Thymus (tissue), 11 donors: Measurements from ENCODE around the gene SYCP2. TPM values are rescaled to one million over a fixed set of nuclear protein-coding genes. Genes with fewer than 3 reads are reported as not detected.
A peak's percentile ranks its signal among the peaks of the same experiment; 100 is the strongest.

Experiments
- DNase-seq, 9 donors: peaks; one replicate each; pipeline ENCODE4 v3.0.0-alpha.2; 2013; ENCODE audit warnings: low spot score in 9 of 9, low read depth in 6 of 9, missing footprints in 1 of 9
- H3K27ac ChIP-seq, 2 donors: one replicate each; pipeline ENCODE4 v1.5.1; 2013; ENCODE audit warnings: control low read depth in 1 of 2, low read depth in 1 of 2, low read length in 1 of 2, mild to moderate bottlenecking in 1 of 2, moderate library complexity in 1 of 2
- H3K27me3 ChIP-seq, 2 donors: one replicate each; pipeline ENCODE4 v1.5.1; 2013; ENCODE audit warnings: low read length in 1 of 2; ENCODE audit not compliant: control insufficient read depth in 2 of 2, insufficient read depth in 1 of 2
- H3K36me3 ChIP-seq, 2 donors: one replicate each; pipeline ENCODE4 v1.5.1; 2013; ENCODE audit warnings: low read length in 1 of 2, mild to moderate bottlenecking in 1 of 2, moderate library complexity in 1 of 2; ENCODE audit not compliant: control insufficient read depth in 2 of 2, insufficient read depth in 2 of 2
- H3K4me1 ChIP-seq, 2 donors: one replicate each; pipeline ENCODE4 v1.5.1; 2013; ENCODE audit warnings: low read length in 2 of 2; ENCODE audit not compliant: control insufficient read depth in 2 of 2, insufficient read depth in 2 of 2
- H3K4me3 ChIP-seq, 2 donors: one replicate each; pipeline ENCODE4 v1.5.1; 2013; ENCODE audit warnings: low read length in 2 of 2, control low read depth in 1 of 2, mild to moderate bottlenecking in 1 of 2
- H3K9me3 ChIP-seq, 2 donors: one replicate each; pipeline ENCODE4 v1.5.1; 2013; ENCODE audit warnings: low read length in 1 of 2, mild to moderate bottlenecking in 1 of 2; ENCODE audit not compliant: control insufficient read depth in 2 of 2, insufficient read depth in 1 of 2
- WGBS: extraction: QIAGEN DNeasy Blood & Tissue Kit; methylation state at CpG from one replicate; pipeline ENCODE4 v1.1.7; 2013; 5-methylcytosine and 5-hydroxymethylcytosine counted together
- polyA plus RNA-seq: library from polyadenylated mRNA; stranded (reverse); fragments of 200-250 nt; gene quantifications from one replicate; pipeline ENCODE4 v1.2.3, GENCODE V29; 2013
- total RNA-seq: library from RNA; stranded (reverse); fragments of 120-200 nt; gene quantifications from one replicate; pipeline ENCODE4 v1.2.4, GENCODE V29; 2013
- donor health status: healthy.

SYCP2 gene
- total and polyA plus RNA-seq, 2 donors = 2.5 to 7.9 TPM

- Histone ChIP-seq H3K9me3 (no peaks in the 10 kb centered on the region), H3K27ac (peak overlapping the region in 1 of 2 donors; percentile 80), H3K36me3 (peaks cover 14 to 15% of the 10 kb centered on the region in 2 donors), H3K4me3 (no peak overlapping the region), H3K27me3 (no peaks in the 10 kb centered on the region), H3K4me1 (peaks cover 0 to 4% of the 10 kb centered on the region in 2 donors)
- WGBS = 42% methylated on average over 1 of the region's 1 CpG
- DNase-seq = no peak
These were observed 14.8 kb upstream of the SYCP2 start for GRCh38 chr20:59948212-59948611.

DNA sequence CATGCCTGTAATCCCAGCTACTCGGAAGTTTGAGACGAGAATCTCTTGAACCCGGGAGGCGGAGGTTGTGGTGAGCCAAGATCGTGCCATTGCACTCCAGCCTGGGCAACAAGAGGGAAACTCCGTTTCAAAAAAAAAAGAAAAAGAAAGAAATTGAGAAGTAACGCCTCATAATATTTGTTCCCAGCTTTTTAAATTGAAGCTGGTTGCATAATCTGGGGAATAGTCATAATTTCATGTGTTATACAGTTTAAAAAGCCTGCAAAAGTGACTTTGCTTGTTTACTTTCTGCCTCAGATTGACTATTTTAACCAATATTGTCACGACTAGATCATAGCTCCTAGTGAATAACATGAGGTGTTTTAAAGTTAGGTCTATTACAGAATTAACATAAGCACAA, 13.9 kb upstream of the SYCP2 start:
- Histone ChIP-seq H3K4me3 (no peak overlapping the region), H3K4me1 (peaks cover 0 to 4% of the 10 kb centered on the region in 2 donors), H3K27ac (no peak overlapping the region), H3K36me3 (peaks cover 14 to 17% of the 10 kb centered on the region in 2 donors), H3K27me3 (no peaks in the 10 kb centered on the region), H3K9me3 (no peaks in the 10 kb centered on the region)
- 97% methylated on average over 8 of the region's 8 CpGs for WGBS
- DNase-seq = no peak

GRCh38 chr20:59945731-59946130, 12.3 kb upstream of the SYCP2 start:
- Histone ChIP-seq H3K36me3 (peaks cover 14 to 17% of the 10 kb centered on the region in 2 donors), H3K27me3 (no peaks in the 10 kb centered on the region), H3K27ac (no peak overlapping the region), H3K4me3 (no peak overlapping the region), H3K4me1 (peaks cover 0 to 4% of the 10 kb centered on the region in 2 donors), H3K9me3 (no peaks in the 10 kb centered on the region)
- DNase-seq = no peak
- 97% methylated on average over 2 of the region's 2 CpGs for WGBS

DNA sequence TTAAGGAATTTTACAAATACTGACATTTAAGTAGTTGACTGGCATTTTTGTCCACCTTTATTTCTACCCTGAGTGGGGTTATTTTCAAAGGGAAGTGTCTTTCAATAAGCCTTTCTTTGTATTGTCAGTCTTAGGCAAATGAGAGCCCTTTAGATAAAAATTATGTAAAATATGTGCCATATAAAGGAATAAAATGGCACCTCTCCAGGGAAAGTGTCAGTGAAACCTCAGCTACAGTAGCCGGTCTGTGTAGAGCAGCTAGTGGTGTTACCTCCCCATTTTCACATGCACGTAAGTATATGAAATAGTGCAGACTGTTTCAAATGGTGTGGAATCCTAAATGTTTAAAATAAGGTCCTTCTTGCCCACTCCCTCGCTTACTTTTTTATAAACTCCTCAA, 11.7 kb upstream of the SYCP2 start:
- no peak for DNase-seq
- H3K27me3 ChIP-seq = no peaks in the 10 kb centered on the region
- peaks cover 14 to 16% of the 10 kb centered on the region in 2 donors for H3K36me3 ChIP-seq
- H3K27ac ChIP-seq = no peak overlapping the region
- WGBS = 89% methylated on average over 3 of the region's 3 CpGs
- no peak overlapping the region for H3K4me3 ChIP-seq
- no peaks in the 10 kb centered on the region for H3K9me3 ChIP-seq
- H3K4me1 ChIP-seq = peaks cover 0 to 4% of the 10 kb centered on the region in 2 donors

DNA sequence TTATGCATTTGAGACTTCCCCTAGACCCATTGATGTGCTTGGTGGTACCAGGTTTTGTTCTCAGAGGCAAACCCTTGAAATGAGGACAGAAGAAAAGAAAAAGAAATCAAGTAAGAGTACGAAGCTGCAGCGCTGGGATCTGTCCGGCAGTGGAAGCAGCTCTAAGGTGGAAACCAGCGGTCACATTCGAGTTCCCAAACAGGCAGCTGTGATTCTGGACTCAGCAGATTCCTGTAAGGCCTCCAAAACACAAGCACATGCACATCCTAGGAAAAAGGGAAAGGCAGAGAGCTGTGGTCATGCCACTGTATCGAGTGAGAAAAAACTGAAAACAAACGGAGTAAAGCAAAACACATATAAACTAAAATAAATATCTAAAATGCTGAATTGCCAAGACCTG, 11.3 kb upstream of the SYCP2 start:
- no peak overlapping the region for H3K27ac ChIP-seq
- WGBS = 93% methylated on average over 7 of the region's 7 CpGs
- H3K36me3 ChIP-seq = peaks cover 14% of the 10 kb centered on the region in 2 donors
- H3K27me3 ChIP-seq = peaks cover 0 to 4% of the 10 kb centered on the region in 2 donors
- no peak overlapping the region for H3K4me3 ChIP-seq
- no peak for DNase-seq
- H3K9me3 ChIP-seq = no peaks in the 10 kb centered on the region
- peaks cover 1 to 4% of the 10 kb centered on the region in 2 donors for H3K4me1 ChIP-seq

- Histone ChIP-seq H3K4me3 (no peak overlapping the region), H3K27ac (no peak overlapping the region), H3K9me3 (peaks cover 0 to 1% of the 10 kb centered on the region in 2 donors), H3K36me3 (peaks cover 14% of the 10 kb centered on the region in 2 donors), H3K27me3 (peaks cover 0 to 12% of the 10 kb centered on the region in 2 donors), H3K4me1 (peaks cover 5 to 6% of the 10 kb centered on the region in 2 donors)
- WGBS = 94% methylated on average over 2 of the region's 2 CpGs
- no peak for DNase-seq
These were observed 8.8 kb upstream of the SYCP2 start for GRCh38 chr20:59942245-59942644.

DNA sequence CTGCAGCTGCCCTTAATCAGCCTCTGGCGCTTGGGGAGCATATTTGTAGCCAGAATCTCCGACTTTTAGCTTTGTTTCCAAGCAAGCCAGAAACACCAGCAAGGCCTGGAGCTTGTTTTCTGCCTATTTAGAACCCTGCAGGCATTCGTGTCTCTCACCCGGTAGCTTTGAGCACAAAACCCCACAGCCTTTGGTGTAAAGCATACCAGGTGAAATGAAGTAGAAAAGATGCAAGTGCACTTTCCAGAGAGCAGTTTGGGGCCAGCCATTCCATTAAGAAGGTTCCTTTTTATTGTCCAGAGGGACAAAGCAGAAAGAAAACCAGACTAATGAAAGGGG, 7.5 kb upstream of the SYCP2 start:
- Histone ChIP-seq H3K4me3 (peak overlapping the region; percentile 71 to 87), H3K36me3 (peaks cover 14% of the 10 kb centered on the region in 2 donors), H3K4me1 (peaks cover 5 to 6% of the 10 kb centered on the region in 2 donors), H3K9me3 (peaks cover 0 to 1% of the 10 kb centered on the region in 2 donors), H3K27me3 (peaks cover 0 to 12% of the 10 kb centered on the region in 2 donors), H3K27ac (peak overlapping the region; percentile 75 to 83)
- DNase-seq = no peak
- under 1% methylated on average over 4 of the region's 4 CpGs for WGBS

- peak within 1 kb of the TSS; percentile 71 to 87 for H3K4me3 ChIP-seq
- H3K4me1 ChIP-seq = peaks cover 5 to 6% of the 10 kb centered on the region in 2 donors
- peaks cover 0 to 12% of the 10 kb centered on the region in 2 donors for H3K27me3 ChIP-seq
- peak; percentile 66 to 91 (median 82) for DNase-seq
- H3K36me3 ChIP-seq = peaks cover 13 to 14% of the 10 kb centered on the region in 2 donors
- peaks cover 0 to 1% of the 10 kb centered on the region in 2 donors for H3K9me3 ChIP-seq
- under 1% methylated on average over 57 of the region's 57 CpGs for WGBS
- H3K27ac ChIP-seq = peak within 1 kb of the TSS; percentile 75 to 90
These were observed 6.9 kb upstream of the SYCP2 start, which contains the start of the genes FAM217B and PPP1R3D for GRCh38 chr20:59940129-59940955. FAM217B (plus strand) TSS chr20:59940389; CDS start chr20:59943944, 3,555 bp downstream. PPP1R3D (minus strand) TSS chr20:59940305; CDS start chr20:59939931, 374 bp downstream.

- Histone ChIP-seq H3K36me3 (peaks cover 10 to 12% of the 10 kb centered on the region in 2 donors), H3K4me1 (peaks cover 5 to 6% of the 10 kb centered on the region in 2 donors), H3K27me3 (peaks cover 0 to 12% of the 10 kb centered on the region in 2 donors), H3K4me3 (peak overlapping the region; percentile 71 to 87), H3K9me3 (peaks cover 0 to 1% of the 10 kb centered on the region in 2 donors), H3K27ac (peak overlapping the region; percentile 75 to 90)
- WGBS = under 1% methylated on average over 24 of the region's 24 CpGs
- peak in 1 of 9 donors; percentile 18 for DNase-seq
These were observed 6.4 kb upstream of the SYCP2 start for GRCh38 chr20:59939879-59940128.
